Stimulated activated CD4-positive, alpha-beta T cell treated with anti-CD3 and anti-CD28 coated beads, Interleukin-1b, Interleukin-23, amount 100 ng/mL, for 1 hour (primary cell): ENCODE results near the gene RPL6.
"Not testable (repeated sequence)": the region's sequence is repeated elsewhere in the genome, so short reads cannot be mapped to it uniquely, and the experiment has no call there.

Source experiments
- DNase-seq, 2 donors: peaks; one replicate each; pipeline ENCODE4 v3.0.0-alpha.2; 2020; ENCODE audit warnings: low read depth in 2 of 2

The RPL6 gene

GRCh38 chr12:112409064-112409905 is at the start of gene RPL6:
RPL6 (minus strand) TSS chr12:112409605; CDS start chr12:112408656, 949 bp downstream.
- DNase-seq = peak in 1 of 2 donors; percentile 38

DNA sequence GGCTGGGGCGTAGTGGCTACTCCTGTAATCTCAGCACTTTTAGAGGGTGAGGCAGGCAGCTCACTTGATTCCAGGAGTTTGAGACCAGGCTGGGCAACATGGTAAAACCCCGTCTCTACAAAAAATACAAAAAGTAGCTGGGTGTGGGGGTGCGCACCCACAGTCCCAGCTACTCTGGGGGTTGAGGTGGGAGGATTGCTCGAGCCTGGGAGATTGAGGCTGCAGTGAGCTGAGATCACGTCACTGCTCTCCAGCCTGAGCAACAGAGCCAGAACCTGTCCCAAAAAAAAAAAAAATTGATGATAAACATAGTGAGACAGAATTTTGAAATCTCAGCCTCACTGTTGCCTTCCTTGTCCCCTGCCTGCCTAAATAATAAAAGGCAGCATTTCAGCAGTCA is 49.3 kb upstream of the RPL6 start:
- DNase-seq = no peak

GRCh38 chr12:112458330-112458729 is 48.9 kb upstream of the RPL6 start:
- DNase-seq = no peak

DNA sequence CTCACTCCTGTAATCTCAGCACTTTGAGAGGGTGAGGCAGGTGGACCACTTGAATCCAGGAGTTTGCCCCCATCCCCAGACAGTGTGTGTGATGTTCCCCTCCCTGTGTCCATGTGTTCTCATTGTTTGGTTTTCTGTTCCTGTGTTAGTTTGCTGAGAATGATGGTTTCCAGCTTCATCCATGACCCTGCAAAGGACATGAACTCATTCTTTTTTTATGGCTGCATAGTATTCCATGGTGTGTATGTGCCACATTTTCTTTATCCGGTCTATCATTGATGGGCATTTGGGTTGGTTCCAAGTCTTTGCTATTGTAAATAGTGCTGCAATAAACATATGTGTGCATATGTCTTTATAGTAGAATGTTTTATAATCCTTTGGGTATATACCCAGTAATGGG is 47.7 kb upstream of the RPL6 start:
- DNase-seq = not testable (repeated sequence)

DNA sequence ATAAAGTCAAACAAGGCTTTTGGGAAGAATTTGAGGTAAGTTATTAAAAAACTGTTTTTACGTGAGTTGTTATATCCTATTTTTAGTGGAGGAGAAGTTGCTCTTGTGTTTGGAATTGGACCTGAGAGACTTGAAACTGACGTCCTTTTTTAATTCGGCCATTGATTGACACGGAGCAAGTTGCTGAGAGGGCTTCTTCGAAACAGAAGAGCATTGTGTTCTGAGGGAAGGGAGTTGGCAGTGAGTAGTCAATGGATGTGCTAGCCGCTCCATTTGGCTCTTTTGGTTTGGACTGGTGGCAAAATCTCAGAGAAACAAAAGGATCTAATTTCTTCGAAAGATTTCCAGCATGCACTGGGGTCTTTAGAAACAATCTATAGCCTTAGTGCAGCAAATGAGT is 46.6 kb upstream of the RPL6 start:
- DNase-seq = no peak

DNA sequence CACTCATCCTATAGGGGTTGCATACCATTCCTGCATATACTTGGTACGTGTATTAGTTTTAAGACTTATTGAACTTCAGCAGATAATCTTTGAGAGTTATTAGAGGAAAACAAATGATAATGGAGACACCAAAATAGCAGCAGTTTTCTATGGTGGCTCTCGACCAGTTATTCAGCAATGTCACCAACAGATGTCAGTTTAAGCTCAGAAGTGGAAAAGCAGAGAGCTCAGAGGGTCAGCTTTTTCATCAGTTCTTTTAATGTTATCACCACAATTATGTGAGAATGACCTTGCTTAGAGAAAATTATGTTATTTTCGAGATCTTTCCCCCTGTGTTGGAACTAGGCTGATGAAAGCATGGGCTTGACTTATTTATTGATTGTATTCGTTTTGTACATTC is 41.3 kb upstream of the RPL6 start:
- no peak for DNase-seq

DNA sequence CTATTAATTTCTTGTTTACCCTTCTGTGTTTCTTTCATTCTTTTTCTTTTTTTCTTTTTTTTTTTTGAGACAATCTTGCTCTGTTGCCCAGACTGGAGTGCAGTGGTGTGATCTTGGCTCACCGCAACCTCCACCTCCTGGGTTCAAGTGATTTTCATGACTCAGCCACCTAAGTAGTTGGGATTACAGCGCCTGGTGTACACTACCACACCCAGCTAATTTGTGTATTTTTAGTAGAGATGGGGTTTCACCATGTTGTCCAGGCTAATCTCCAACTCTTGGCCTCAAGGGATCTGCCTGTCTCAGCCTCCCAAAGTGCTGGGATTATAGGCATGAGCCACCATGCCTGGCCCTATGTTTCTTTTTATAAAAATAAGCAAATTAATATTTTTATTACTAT is 38.8 kb upstream of the RPL6 start:
- DNase-seq = not testable (repeated sequence)

GRCh38 chr12:112447106-112447505 is 37.7 kb upstream of the RPL6 start:
- no peak for DNase-seq

GRCh38 chr12:112446008-112446725 is 36.8 kb upstream of the RPL6 start:
- no peak for DNase-seq

DNA sequence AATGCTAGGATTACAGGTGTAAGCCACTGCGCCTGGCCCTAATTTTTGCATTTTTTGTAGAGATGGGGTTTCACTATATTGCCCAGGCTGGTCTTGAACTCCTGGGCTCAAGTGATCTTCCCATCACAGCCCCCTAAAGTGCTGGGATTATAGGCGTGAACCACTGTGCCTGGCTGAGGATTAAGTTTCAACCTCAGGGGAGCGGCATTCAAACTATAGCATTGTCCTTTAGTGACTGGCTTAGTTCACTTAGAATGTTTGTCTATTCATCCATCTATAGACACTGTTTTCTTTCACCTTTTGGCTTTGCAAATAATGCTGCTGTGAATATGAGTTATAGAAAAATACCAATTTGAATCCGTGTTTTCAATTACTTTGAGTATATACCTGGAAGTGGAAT is 34.5 kb upstream of the RPL6 start:
- no peak for DNase-seq

DNA sequence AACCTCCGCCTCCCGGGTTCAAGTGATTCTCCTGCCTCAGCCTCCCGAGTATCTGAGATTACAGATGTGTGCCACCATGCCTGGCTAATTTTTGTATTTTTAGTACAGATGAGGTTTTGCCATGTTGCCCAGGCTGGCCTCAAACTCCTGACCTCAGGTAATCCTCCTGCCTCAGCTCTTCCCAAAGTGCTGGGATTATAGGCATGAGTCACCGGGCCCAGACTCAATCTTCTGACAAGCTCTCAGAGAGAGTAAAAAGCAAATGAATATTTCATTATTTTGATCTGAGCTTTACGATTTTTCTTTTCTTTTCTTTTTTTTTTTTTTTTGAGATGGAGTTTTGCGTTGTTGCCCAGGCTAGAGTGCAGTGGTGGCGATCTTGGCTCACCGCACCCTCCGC is 31.2 kb upstream of the RPL6 start:
- DNase-seq = not testable (repeated sequence)

GRCh38 chr12:112439769-112440168 is 30.4 kb upstream of the RPL6 start:
- no peak for DNase-seq

GRCh38 chr12:112438645-112439044 is 29.2 kb upstream of the RPL6 start:
- DNase-seq = not testable (repeated sequence)

DNA sequence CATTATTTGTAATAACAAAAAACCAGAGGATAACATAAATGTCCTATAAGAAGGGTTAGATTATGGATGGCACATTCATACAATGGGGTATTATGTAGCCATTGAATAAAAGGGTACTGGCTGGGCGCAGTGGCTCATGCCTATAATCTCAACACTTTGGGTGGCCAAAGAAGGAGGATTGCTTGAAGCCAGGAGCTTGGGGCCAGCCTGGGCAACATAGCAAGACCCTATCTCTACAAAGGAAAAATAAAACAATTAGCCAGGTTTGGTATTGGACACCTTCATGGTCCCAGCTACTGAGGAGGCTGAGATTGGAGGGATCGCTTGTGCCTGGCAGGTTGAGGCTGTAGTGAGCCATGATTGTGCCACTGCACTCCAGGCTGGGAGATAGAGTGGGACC is 24.1 kb upstream of the RPL6 start:
- DNase-seq = no peak

DNA sequence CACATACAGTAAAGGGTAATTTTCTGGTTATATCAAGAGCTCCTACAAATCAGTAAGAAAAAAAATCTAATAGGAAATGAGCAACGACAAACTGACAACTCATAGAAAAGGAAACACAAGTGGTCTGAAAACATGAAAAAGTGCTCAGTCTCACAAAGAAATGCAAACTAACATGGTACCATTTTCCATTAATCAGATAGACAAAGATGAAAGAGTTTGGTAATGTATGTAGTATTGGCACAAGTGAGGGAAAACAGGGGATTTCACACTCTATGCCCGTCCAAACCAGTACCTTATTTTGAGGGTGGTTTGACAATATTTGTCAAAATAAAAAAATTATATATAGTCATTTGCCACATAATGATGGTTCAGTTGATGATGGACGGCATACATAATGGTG is 22.6 kb upstream of the RPL6 start:
- no peak for DNase-seq

- no peak for DNase-seq
Observed at GRCh38 chr12:112430929-112431328, 21.5 kb upstream of the RPL6 start.

GRCh38 chr12:112427760-112428159 is 18.4 kb upstream of the RPL6 start:
- DNase-seq = no peak

GRCh38 chr12:112425582-112426382 is 16.4 kb upstream of the RPL6 start:
- no peak for DNase-seq

- no peak for DNase-seq
Observed at GRCh38 chr12:112424126-112424525, 14.7 kb upstream of the RPL6 start.

- no peak for DNase-seq
Observed at GRCh38 chr12:112422531-112422930, 13.1 kb upstream of the RPL6 start.

DNA sequence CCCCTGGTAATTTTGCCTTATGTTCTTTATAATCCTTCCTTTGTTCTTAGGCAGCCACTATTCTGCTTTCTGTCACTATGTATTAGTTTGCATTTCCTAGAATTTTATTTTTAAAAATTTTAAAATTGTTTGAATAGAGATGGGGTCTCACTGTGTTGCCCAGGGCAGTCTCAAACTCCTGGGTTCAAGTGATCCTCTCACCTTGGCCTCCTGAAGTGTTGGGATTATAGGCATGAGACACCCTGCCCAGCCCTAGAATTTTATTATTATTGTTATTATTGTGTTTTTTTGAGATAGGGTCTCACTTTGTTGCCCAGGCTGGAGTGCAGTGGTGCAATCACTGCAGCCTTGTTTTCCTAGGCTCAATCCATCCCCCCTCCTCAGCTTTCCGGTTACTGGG is 12.0 kb upstream of the RPL6 start:
- DNase-seq = no peak

DNA sequence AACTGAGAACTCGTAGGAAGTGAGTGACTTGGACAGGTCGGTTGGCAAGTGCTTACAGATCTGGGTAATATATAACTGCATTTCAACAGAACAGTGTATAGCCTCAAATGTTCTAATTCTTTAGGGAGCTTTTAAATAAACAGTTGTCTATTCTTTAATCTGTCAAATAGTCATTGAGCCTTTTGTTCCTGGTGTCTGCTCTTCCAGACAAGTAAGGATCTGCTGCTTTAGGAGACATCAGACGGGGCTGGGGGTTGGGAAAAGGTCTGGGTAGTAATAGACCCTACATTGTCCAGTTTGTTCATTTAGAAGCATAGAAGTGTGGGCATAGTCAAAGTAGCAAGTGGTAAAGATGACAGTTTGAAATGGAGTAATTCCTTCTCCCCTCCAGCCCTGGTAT is 11.3 kb upstream of the RPL6 start:
- DNase-seq = no peak
